HepG2 (cell line): Measurements from ENCODE around the gene MBLAC1. TPM values are rescaled to one million over a fixed set of nuclear protein-coding genes. Genes with fewer than 3 reads are reported as not detected.

ENCODE experiments used
- FOXP1 ChIP-seq, 2 experiments: fragments of 450-650 bp in 1 of 2; IDR thresholded peaks; 2 replicates each; pipeline ENCODE4 v1.6.1; 2017 to 2018; ENCODE audit warnings: antibody characterized with exemption in 1 of 2
- ISL2 ChIP-seq: sonication (generic); formaldehyde crosslinking; IDR thresholded peaks from 2 replicates; pipeline ENCODE4 v1.5.0; 2020; ENCODE audit warnings: missing genetic modification reagents
- ISX ChIP-seq: sonication (generic); formaldehyde crosslinking; conservative IDR thresholded peaks from 2 replicates; pipeline ENCODE4 v1.5.0; 2020; ENCODE audit warnings: missing genetic modification reagents
- KDM2A ChIP-seq: sonication (generic); formaldehyde crosslinking; IDR thresholded peaks from 2 replicates; pipeline ENCODE4 v1.4.0; 2020; ENCODE audit warnings: low read depth, missing genetic modification reagents, borderline replicate concordance
- MAFG ChIP-seq: sonication (generic); formaldehyde crosslinking; IDR thresholded peaks from 2 replicates; pipeline ENCODE4 v1.5.1; 2020; ENCODE audit warnings: mild to moderate bottlenecking, missing genetic modification reagents
- ONECUT2 ChIP-seq: sonication (generic); formaldehyde crosslinking; IDR thresholded peaks from 2 replicates; pipeline ENCODE4 v1.4.0; 2020; ENCODE audit warnings: missing genetic modification reagents
- RBM22 ChIP-seq: fragments of 200-400 bp; formaldehyde crosslinking; optimal IDR thresholded peaks from 2 replicates; pipeline ENCODE3; 2017; ENCODE audit warnings: mild to moderate bottlenecking, low read length, moderate library complexity
- RNF219 ChIP-seq: sonication (generic); formaldehyde crosslinking; IDR thresholded peaks from 2 replicates; pipeline ENCODE4 v1.5.0; 2020; ENCODE audit warnings: mild to moderate bottlenecking, missing genetic modification reagents
- SALL2 ChIP-seq: sonication (generic); formaldehyde crosslinking; IDR thresholded peaks from 2 replicates; pipeline ENCODE4 v1.8.1; 2023; ENCODE audit warnings: mild to moderate bottlenecking, missing genetic modification reagents, inconsistent platforms
- SNAPC2 ChIP-seq: sonication (generic); formaldehyde crosslinking; IDR thresholded peaks from 2 replicates; pipeline ENCODE4 v1.8.1; 2022; ENCODE audit warnings: mild to moderate bottlenecking, missing genetic modification reagents
- TAF15 ChIP-seq: fragments of 200-400 bp; formaldehyde crosslinking; IDR thresholded peaks from one replicate; pipeline ENCODE4 v1.6.1; 2018; ENCODE audit warnings: mild to moderate bottlenecking, low read depth, low read length; ENCODE audit not compliant: poor library complexity, severe bottlenecking
- TGIF2 ChIP-seq: IDR thresholded peaks from 2 replicates; pipeline ENCODE4 v1.6.1; 2016; ENCODE audit warnings: control low read depth, missing compliant biosample characterization
- YY1 ChIP-seq: IDR thresholded peaks from 2 replicates; pipeline ENCODE4 v1.6.1; 2011; ENCODE audit warnings: low read length, low read depth, moderate library complexity, mild to moderate bottlenecking; ENCODE audit not compliant: insufficient read depth, insufficient replicate concordance
- ZBTB42 ChIP-seq: sonication (generic); formaldehyde crosslinking; IDR thresholded peaks from 2 replicates; pipeline ENCODE4 v1.5.0; 2020; ENCODE audit warnings: mild to moderate bottlenecking, missing genetic modification reagents
- ZFP1 ChIP-seq: IDR thresholded peaks from 2 replicates; pipeline ENCODE4 v1.6.1; 2016
- ZKSCAN8 ChIP-seq: IDR thresholded peaks from 2 replicates; pipeline ENCODE4 v1.6.1; 2016; ENCODE audit warnings: borderline replicate concordance, missing genetic modification reagents, missing compliant biosample characterization
- ZNF124 ChIP-seq: sonication (generic); formaldehyde crosslinking; IDR thresholded peaks from 2 replicates; pipeline ENCODE4 v1.4.0; 2020; ENCODE audit warnings: missing genetic modification reagents
- ZNF230 ChIP-seq: sonication (generic); formaldehyde crosslinking; IDR thresholded peaks from 2 replicates; pipeline ENCODE4 v1.4.0; 2020; ENCODE audit warnings: mild to moderate bottlenecking, missing genetic modification reagents
- ZNF547 ChIP-seq: sonication (generic); formaldehyde crosslinking; IDR thresholded peaks from 2 replicates; pipeline ENCODE4 v1.5.1; 2020; ENCODE audit warnings: mild to moderate bottlenecking, missing genetic modification reagents
- ZNF615 ChIP-seq: sonication (generic); formaldehyde crosslinking; IDR thresholded peaks from 2 replicates; pipeline ENCODE4 v1.5.0; 2020; ENCODE audit warnings: mild to moderate bottlenecking, missing genetic modification reagents, borderline replicate concordance
- ZNF766 ChIP-seq: sonication (generic); formaldehyde crosslinking; IDR thresholded peaks from 2 replicates; pipeline ENCODE4 v1.5.0; 2020; ENCODE audit warnings: missing genetic modification reagents, borderline replicate concordance
- ZSCAN21 ChIP-seq: sonication (generic); formaldehyde crosslinking; IDR thresholded peaks from 2 replicates; pipeline ENCODE4 v1.8.0; 2022; ENCODE audit warnings: mild to moderate bottlenecking, missing genetic modification reagents, moderate library complexity, borderline replicate concordance
- polyA plus RNA-seq, 8 experiments: library from polyadenylated mRNA; depleted of rRNA in 3 of 8; stranded (reverse) in 7 of 8; unstranded in 1 of 8; fragments of >200 nt; fragmentation: Illumina TruSeq in 4 of 8; extraction: Trizol in 4 of 8; gene quantifications; 2 replicates each; pipeline versions ENCODE4 v1.2.1 to v1.2.3, GENCODE V29; 2011 to 2016; ENCODE audit warnings: low read depth in 4 of 8, missing spikeins in 1 of 8, mixed read lengths in 1 of 8; ENCODE audit not compliant: insufficient read depth in 1 of 8
- total RNA-seq, 5 experiments: library from RNA; depleted of rRNA; stranded (reverse); fragments of >200 nt; fragmentation: Illumina TruSeq; extraction: Trizol; gene quantifications; 2 replicates each; pipeline ENCODE4 v1.2.3, GENCODE V29; 2016; ENCODE audit warnings: low read depth in 1 of 5
- TF ChIP-seq, protein P1 (sequence below): sonication (generic); formaldehyde crosslinking; IDR thresholded peaks from 2 replicates; pipeline ENCODE4 v1.5.0; 2020; ENCODE audit warnings: missing genetic modification reagents
- TF ChIP-seq, protein P2 (sequence below): sonication (generic); formaldehyde crosslinking; IDR thresholded peaks from 2 replicates; pipeline ENCODE4 v1.4.0; 2020; ENCODE audit warnings: missing genetic modification reagents

Gene MBLAC1
- total and polyA plus RNA-seq, 2 of the 13 experiments (the other 11 are each of a cell fraction or from before 2014, with no cell fraction given) = 0.79 to 2.1 TPM

- TF ChIP-seq ZNF230 (CRISPR knock-in tag) = no peak
- peak; percentile 69; the same call in 1 of the 2 replicates for TF ChIP-seq ISX (CRISPR knock-in tag)
- TF ChIP-seq ZKSCAN8 = no peak
- 0 out of 2 replicates have a peak, but pooled peaks have one; percentile 9 for TF ChIP-seq ZNF766 (CRISPR knock-in tag)
- TF ChIP-seq SNAPC2 = no peak; the same call in 1 of the 2 replicates
- 0 out of 2 replicates have a peak, but pooled peaks have one; percentile 12 for TF ChIP-seq ZSCAN21 (CRISPR knock-in tag)
- TF ChIP-seq ZNF547 (CRISPR knock-in tag) = 0 out of 2 replicates have a peak, but pooled peaks have one; percentile 20
- no peak for TF ChIP-seq ONECUT2 (CRISPR knock-in tag)
- TF ChIP-seq, protein P1, sequence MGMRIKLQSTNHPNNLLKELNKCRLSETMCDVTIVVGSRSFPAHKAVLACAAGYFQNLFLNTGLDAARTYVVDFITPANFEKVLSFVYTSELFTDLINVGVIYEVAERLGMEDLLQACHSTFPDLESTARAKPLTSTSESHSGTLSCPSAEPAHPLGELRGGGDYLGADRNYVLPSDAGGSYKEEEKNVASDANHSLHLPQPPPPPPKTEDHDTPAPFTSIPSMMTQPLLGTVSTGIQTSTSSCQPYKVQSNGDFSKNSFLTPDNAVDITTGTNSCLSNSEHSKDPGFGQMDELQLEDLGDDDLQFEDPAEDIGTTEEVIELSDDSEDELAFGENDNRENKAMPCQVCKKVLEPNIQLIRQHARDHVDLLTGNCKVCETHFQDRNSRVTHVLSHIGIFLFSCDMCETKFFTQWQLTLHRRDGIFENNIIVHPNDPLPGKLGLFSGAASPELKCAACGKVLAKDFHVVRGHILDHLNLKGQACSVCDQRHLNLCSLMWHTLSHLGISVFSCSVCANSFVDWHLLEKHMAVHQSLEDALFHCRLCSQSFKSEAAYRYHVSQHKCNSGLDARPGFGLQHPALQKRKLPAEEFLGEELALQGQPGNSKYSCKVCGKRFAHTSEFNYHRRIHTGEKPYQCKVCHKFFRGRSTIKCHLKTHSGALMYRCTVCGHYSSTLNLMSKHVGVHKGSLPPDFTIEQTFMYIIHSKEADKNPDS = peak; percentile 41; the same call in 1 of the 2 replicates
- TF ChIP-seq, protein P2, sequence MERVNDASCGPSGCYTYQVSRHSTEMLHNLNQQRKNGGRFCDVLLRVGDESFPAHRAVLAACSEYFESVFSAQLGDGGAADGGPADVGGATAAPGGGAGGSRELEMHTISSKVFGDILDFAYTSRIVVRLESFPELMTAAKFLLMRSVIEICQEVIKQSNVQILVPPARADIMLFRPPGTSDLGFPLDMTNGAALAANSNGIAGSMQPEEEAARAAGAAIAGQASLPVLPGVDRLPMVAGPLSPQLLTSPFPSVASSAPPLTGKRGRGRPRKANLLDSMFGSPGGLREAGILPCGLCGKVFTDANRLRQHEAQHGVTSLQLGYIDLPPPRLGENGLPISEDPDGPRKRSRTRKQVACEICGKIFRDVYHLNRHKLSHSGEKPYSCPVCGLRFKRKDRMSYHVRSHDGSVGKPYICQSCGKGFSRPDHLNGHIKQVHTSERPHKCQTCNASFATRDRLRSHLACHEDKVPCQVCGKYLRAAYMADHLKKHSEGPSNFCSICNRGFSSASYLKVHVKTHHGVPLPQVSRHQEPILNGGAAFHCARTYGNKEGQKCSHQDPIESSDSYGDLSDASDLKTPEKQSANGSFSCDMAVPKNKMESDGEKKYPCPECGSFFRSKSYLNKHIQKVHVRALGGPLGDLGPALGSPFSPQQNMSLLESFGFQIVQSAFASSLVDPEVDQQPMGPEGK (CRISPR knock-in tag) = peak; percentile 84
- TF ChIP-seq ZFP1 (CRISPR knock-in tag) = no peak
- TF ChIP-seq ZNF124 (CRISPR knock-in tag) = no peak
- TF ChIP-seq KDM2A (CRISPR knock-in tag) = peak; percentile 83
- TF ChIP-seq YY1 = peak; percentile 92
- no peak for TF ChIP-seq ZBTB42
- TF ChIP-seq MAFG (CRISPR knock-in tag) = no peak
- TF ChIP-seq SALL2 = no peak
- TF ChIP-seq ZNF615 (CRISPR knock-in tag) = 0 out of 2 replicates have a peak, but pooled peaks have one; percentile 37
- peak; percentile 83 for TF ChIP-seq TAF15
- TF ChIP-seq FOXP1 (IDR thresholded peaks at IDR 0.05) = no peak
- no peak for TF ChIP-seq FOXP1 (CRISPR knock-in tag; IDR thresholded peaks at IDR 0.05)
- TF ChIP-seq RNF219 (CRISPR knock-in tag) = no peak
- no peak; the same call in 1 of the 2 replicates for TF ChIP-seq TGIF2
- no peak for TF ChIP-seq RBM22
- TF ChIP-seq ISL2 (CRISPR knock-in tag) = no peak
These were observed at the start of gene MBLAC1 (continued) for GRCh38 chr7:100126931-100127865.
